KMS-11 (cell line): ENCODE results near the gene MTCH1.
"Not testable (repeated sequence)": the region's sequence is repeated elsewhere in the genome, so short reads cannot be mapped to it uniquely, and the experiment has no call there.

Source experiments
- H2AFZ ChIP-seq: fragments of 200-600 bp; sonication (generic); 2 replicates; pipeline ENCODE4 v1.6.1; 2016; ENCODE audit warnings: antibody characterized with exemption, mixed run types, low read depth
- H3K27ac ChIP-seq: fragments of 200-600 bp; sonication (generic); 2 replicates; pipeline ENCODE4 v1.6.1; 2016; ENCODE audit warnings: mild to moderate bottlenecking, mixed run types
- H3K27me3 ChIP-seq: fragments of 200-600 bp; sonication (generic); 2 replicates; pipeline ENCODE4 v1.6.1; 2017; ENCODE audit warnings: mild to moderate bottlenecking, low read depth, mixed run types, moderate library complexity; ENCODE audit not compliant: insufficient read depth
- H3K36me3 ChIP-seq: fragments of 200-600 bp; sonication (generic); 2 replicates; pipeline ENCODE4 v1.6.1; 2017; ENCODE audit warnings: mild to moderate bottlenecking, mixed run types; ENCODE audit not compliant: insufficient read depth
- H3K4me1 ChIP-seq: fragments of 200-600 bp; sonication (generic); 2 replicates; pipeline ENCODE4 v1.6.1; 2016; ENCODE audit warnings: mild to moderate bottlenecking, low read depth, mixed run types; ENCODE audit not compliant: poor library complexity, severe bottlenecking
- H3K4me2 ChIP-seq: fragments of 200-600 bp; sonication (generic); 2 replicates; pipeline ENCODE4 v1.7.0; 2016; ENCODE audit warnings: mild to moderate bottlenecking, mixed run types
- H3K4me3 ChIP-seq: fragments of 200-600 bp; sonication (generic); IDR thresholded peaks from 2 replicates; pipeline ENCODE4 v1.6.1; 2017; ENCODE audit warnings: low read depth, low read length, mixed read lengths; ENCODE audit not compliant: insufficient read depth
- H3K79me2 ChIP-seq: fragments of 200-600 bp; sonication (generic); 2 replicates; pipeline ENCODE4 v1.6.1; 2016; ENCODE audit warnings: low read depth, mixed run types; ENCODE audit not compliant: insufficient read depth
- H3K9ac ChIP-seq: fragments of 200-600 bp; sonication (generic); 2 replicates; pipeline ENCODE4 v1.6.1; 2016; ENCODE audit warnings: mild to moderate bottlenecking, mixed run types
- H4K20me1 ChIP-seq: fragments of 200-600 bp; sonication (generic); 2 replicates; pipeline ENCODE4 v1.6.1; 2016; ENCODE audit warnings: mild to moderate bottlenecking, mixed run types; ENCODE audit not compliant: insufficient read depth
- CTCF ChIP-seq: fragments of 200-600 bp; sonication (generic); conservative IDR thresholded peaks from 2 replicates; pipeline ENCODE4 v1.6.1; 2017; ENCODE audit warnings: low read depth, mild to moderate bottlenecking, antibody characterized with exemption, low read length, moderate library complexity, mixed read lengths

The MTCH1 gene

GRCh38 chr6:36946526-36946925 lies 39.5 kb downstream of the MTCH1 start:
- H3K79me2 ChIP-seq = no peaks in the 10 kb centered on the region
- H3K27me3 ChIP-seq = no peaks in the 10 kb centered on the region; the same call in 1 of the 2 replicates
- no peak overlapping the region for H3K4me2 ChIP-seq
- no peak overlapping the region for H3K27ac ChIP-seq
- H3K36me3 ChIP-seq = no peaks in the 10 kb centered on the region
- no peak overlapping the region for H3K4me3 ChIP-seq
- H4K20me1 ChIP-seq = no peaks in the 10 kb centered on the region
- TF ChIP-seq CTCF = no peak
- no peaks in the 10 kb centered on the region for H3K4me1 ChIP-seq
- H3K9ac ChIP-seq = no peak overlapping the region
- no peak overlapping the region for H2AFZ ChIP-seq

GRCh38 chr6:36945301-36945700 lies 40.7 kb downstream of the MTCH1 start:
- Histone ChIP-seq H3K4me3 (no peak overlapping the region), H3K27me3 (no peaks in the 10 kb centered on the region; the same call in 1 of the 2 replicates), H2AFZ (no peak overlapping the region), H4K20me1 (no peaks in the 10 kb centered on the region), H3K4me2 (no peak overlapping the region), H3K36me3 (no peaks in the 10 kb centered on the region), H3K79me2 (no peaks in the 10 kb centered on the region), H3K4me1 (no peaks in the 10 kb centered on the region), H3K27ac (no peak overlapping the region), H3K9ac (no peak overlapping the region)
- TF ChIP-seq CTCF = no peak

DNA sequence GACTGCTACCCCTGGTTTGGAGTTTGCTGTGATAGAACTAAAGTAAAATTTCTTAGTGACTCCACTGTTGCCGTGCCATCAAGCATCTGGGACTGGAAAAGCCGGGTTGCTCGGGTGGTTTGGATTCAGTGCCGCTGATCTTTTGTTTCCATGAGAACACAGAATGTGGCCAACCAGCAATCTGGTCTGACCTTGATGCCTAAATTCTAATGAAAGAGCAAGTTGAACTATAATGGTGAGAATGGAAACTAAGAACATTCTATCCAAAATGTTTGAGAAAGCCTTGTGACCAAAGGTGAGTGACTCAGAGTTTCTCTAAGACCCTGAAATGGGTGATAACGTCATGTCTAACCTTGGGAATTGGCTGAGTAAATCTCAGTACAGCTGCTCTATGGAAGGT lies 41.3 kb downstream of the MTCH1 start:
- Histone ChIP-seq H3K9ac (no peak overlapping the region), H3K27ac (no peak overlapping the region), H3K4me2 (no peak overlapping the region), H2AFZ (no peak overlapping the region), H3K4me1 (no peaks in the 10 kb centered on the region), H3K4me3 (no peak overlapping the region), H4K20me1 (no peaks in the 10 kb centered on the region), H3K36me3 (no peaks in the 10 kb centered on the region), H3K79me2 (no peaks in the 10 kb centered on the region), H3K27me3 (peaks cover 5% of the 10 kb centered on the region; the same call in 1 of the 2 replicates)
- no peak for TF ChIP-seq CTCF

DNA sequence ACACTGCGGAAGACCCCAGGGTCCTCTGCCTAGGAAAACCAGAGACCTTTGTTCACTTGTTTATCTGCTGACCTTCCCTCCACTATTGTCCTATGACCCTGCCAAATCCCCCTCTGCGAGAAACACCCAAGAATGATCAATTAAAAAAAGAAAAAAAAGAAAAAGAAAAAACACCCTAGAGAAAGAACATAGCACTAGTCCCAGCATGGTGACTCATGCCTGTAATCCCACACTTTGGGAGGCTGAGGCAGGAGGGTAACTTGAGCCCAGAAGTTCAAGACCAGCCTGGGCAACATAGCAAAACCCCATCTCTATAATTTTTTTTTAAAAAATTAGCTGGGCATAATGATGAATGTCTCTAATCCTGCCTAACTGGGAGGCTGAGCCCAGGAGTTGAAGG lies 43.7 kb downstream of the MTCH1 start:
- H3K4me2 ChIP-seq = not testable (repeated sequence)

DNA sequence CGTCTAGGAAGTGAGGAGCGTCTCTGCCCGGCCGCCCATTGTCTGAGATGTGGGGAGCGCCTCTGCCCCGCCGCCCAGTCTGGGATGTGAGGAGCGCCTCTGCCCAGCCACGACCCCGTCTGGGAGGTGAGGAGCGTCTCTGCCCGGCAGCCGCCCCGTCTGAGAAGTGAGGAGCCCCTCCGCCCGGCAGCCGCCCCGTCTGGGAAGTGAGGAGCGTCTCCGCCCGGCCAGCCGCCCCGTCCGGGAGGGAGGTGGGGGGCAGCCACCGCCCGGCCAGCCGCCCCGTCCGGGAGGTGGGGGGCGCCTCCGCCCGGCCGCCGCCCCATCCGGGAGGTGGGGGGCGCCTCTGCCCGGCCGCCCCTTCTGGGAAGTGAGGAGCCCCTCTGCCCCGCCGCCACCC lies 44.4 kb downstream of the MTCH1 start:
- H3K4me1 ChIP-seq, H3K4me3 ChIP-seq, H3K36me3 ChIP-seq, H3K27ac ChIP-seq, H3K27me3 ChIP-seq, H3K79me2 ChIP-seq, H4K20me1 ChIP-seq, H3K4me2 ChIP-seq, H2AFZ ChIP-seq, H3K9ac ChIP-seq: not testable (repeated sequence)

More for the DNA sequence above, 43.7 kb downstream of the MTCH1 start:
- not testable (repeated sequence) for H2AFZ ChIP-seq, H3K79me2 ChIP-seq, H3K4me1 ChIP-seq, H4K20me1 ChIP-seq, H3K36me3 ChIP-seq, H3K27ac ChIP-seq, H3K4me3 ChIP-seq, H3K27me3 ChIP-seq, H3K9ac ChIP-seq
